ENCODE data around the gene ZBTB49.
"Not testable (repeated sequence)": the region's sequence is repeated elsewhere in the genome, so short reads cannot be mapped to it uniquely, and the experiment has no call there.

ZBTB49 gene, protein sequence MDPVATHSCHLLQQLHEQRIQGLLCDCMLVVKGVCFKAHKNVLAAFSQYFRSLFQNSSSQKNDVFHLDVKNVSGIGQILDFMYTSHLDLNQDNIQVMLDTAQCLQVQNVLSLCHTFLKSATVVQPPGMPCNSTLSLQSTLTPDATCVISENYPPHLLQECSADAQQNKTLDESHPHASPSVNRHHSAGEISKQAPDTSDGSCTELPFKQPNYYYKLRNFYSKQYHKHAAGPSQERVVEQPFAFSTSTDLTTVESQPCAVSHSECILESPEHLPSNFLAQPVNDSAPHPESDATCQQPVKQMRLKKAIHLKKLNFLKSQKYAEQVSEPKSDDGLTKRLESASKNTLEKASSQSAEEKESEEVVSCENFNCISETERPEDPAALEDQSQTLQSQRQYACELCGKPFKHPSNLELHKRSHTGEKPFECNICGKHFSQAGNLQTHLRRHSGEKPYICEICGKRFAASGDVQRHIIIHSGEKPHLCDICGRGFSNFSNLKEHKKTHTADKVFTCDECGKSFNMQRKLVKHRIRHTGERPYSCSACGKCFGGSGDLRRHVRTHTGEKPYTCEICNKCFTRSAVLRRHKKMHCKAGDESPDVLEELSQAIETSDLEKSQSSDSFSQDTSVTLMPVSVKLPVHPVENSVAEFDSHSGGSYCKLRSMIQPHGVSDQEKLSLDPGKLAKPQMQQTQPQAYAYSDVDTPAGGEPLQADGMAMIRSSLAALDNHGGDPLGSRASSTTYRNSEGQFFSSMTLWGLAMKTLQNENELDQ

DNA sequence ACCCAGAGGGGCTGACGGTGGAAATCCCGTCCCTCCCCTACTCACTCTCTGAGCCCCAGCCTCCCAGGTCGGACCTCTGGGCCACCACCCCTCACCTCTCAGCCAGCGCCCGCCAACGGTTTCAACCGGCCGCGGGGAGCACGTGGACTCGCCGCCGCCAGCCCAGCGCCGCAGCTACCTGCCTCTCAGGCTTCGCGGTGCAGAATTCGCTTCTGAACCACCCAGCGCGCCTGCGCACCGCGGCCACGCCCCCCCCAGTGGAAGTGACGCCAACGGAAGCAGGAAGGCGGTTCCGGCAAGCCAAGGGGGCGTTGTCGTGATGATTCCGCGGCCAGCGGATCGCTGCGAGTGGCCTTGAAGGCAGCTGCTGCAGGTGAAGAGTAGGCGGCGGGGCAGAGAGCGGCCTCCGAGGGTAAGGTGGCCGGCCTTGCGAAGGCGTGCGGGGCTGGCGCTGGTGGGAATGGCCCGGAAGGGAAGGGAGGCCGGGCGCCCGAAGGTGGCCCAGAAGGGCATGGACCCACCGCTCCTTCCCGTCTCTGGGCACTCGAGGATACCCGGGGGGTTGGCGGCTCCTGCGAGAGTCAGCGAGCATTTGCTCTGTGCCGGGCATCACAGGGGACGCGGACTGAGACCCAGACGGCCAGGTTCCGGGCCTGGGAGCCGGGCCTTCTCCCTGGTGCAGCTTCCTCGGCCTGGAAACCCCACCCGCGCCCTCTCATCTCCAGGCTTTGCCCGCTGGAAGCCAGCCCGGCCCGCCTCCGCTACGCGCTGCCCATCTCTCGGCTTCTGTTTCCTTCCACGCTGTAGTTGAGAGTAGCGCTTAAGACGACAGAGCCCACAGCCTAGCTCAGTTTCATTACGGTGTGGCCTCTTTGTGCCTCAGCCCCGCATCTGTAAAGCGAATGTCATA is at the start of gene ZBTB49, which contains the start of gene LYAR:
Gene ZBTB49, plus strand, starts transcription at position 311 of the 910 bp plus-strand sequence. CDS start 9,695 bp downstream, outside the sequence.
Gene LYAR, minus strand, starts transcription at position 214 of the 910 bp plus-strand sequence. CDS start 6,412 bp downstream, outside the sequence.
- in situ Hi-C loops (cut with MboI; ENCODE audit: low sequenced_read_pairs): no loop called here

DNA sequence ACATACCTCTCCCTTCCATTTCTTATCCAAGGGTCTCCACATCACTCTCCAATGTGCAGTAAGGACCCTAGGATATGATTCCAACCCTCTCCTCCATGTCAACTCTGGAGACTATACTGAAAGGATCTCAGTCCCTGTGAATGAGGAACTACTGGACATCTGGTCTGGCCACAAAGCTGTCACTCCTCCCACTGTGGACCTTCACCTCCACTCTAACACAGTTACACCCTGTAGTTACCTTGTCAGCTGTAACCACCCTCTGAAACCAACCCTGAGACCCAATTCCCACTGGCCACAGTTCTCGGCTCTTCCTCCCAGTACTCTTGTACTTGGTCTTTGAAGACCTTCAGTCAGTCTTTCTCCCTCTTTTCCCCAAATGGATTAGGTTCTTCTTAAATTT is 44.9 kb upstream of the ZBTB49 start:
- in situ Hi-C loops (cut with MboI; ENCODE audit: low sequenced_read_pairs): no loop called here

DNA sequence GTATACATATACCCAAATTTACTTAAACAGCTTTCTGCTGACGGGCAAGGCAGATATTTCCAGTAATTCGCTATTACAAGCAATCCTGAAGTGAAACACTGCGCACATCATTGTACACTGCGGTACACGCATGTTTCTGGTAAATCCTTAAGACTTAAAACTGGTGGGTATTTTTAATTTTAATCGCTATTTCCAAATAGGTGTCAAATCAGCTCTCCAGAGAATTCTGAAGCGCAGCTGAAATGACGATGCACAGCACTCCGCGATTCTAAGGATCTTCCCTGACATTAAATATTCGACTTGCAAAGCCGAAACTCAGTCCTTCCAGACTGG is 42.4 kb upstream of the ZBTB49 start:
- in situ Hi-C loops (cut with MboI; ENCODE audit: low sequenced_read_pairs): no loop called here

DNA sequence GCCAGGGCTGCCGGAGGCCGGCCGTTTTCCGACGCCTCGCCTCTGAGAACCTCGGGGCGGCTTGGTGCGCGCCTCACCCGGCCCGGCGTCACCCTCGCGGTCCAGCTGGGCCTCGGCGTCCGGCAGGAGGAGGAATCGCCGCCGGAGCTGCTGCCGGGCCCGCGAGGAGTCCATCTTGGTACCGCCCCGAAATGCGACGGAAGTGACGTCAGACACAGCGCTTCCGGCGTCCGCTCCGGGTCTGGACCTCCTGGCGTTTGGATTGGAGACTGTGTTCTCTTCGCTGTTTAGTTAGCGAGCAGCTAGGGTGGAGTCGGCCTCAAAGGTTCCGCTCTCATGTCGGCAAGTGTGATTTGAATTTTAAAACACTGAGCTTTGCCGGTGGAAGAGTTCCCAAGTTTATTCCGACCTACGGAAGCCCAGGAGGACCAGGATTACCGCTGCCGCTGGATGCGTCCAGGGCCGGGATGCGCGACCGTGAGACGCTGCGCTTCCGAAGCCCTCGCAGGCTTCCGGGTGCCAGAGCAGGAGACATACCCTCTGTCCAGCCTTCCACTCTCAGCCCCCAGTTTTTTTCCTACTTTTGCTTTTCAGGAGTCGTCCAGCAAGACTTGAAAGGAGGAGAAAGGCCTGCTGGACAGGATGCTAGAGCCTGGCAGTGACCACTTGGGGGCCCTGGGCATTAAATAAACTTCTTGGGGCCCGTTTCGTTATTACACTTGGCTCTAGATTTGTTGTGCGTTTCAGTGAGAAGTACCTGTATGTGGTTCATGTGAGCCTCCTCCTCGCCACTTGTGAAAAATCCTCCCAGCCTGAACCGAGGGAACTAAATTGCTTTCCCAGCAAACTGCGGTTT is 41.8 kb upstream of the ZBTB49 start, which contains the start of gene TMEM128:
Gene TMEM128, minus strand, starts transcription at position 195 of the 856 bp plus-strand sequence. Its CDS starts 21 bp downstream, at position 174.
- in situ Hi-C loops (cut with MboI; ENCODE audit: low sequenced_read_pairs): no loop called here

DNA sequence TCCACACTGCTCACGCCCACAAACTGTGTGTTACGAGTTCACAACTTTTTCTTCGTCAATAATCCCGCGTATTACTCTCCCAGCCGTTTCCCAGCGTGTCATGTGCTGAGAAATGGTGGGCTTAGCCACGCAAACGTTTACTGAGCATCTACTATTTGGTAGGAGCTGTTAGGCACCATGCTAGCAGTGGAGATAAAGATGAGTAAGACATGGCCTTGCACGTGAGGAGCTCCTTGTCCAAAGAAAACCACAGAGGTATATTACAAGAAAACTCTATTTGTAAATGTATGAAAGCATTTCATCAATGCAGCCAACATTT is 41.2 kb upstream of the ZBTB49 start:
- in situ Hi-C loops (cut with MboI; ENCODE audit: low sequenced_read_pairs): no loop called here

DNA sequence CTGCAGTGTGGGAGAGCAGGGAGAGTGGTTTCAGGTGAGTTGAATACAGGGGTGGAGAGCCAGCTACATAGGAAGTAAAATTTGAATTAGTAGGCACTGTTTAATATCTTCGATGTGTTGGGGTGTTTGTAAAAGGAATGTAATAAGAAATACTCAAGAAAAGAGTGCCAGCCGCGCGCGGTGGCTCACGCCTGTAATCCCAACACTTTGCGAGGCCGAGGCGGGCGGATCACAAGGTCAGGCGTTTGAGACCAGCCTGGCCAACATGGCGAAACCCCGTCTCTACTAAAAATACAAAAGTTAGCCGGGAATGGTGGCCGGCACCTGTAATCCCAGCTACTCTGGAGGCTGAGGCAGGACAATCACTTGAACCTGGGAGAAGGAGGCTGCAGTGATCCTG is 40.7 kb upstream of the ZBTB49 start:
- in situ Hi-C loops (cut with MboI; ENCODE audit: low sequenced_read_pairs): not testable (repeated sequence)

DNA sequence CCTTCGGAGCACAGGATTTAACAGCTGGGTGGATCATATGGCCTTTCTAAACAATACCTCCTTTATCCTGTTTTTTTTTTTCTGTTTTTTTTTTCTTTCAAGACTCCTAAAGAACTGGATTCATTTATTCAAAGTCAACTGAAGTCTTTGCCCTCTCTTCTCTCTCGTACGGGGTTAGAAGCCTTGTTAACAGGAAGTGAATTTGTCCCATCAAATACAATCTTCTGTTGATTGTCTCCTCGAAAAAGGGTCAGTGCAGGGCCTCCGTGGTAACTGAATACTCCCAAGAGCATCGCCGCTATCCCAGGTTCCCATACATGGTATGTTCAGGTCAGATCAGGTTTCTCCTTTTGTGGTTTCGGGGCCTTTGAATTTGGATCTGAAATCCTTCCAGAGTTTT is 40.2 kb upstream of the ZBTB49 start:
- in situ Hi-C loops (cut with MboI; ENCODE audit: low sequenced_read_pairs): no loop called here

DNA sequence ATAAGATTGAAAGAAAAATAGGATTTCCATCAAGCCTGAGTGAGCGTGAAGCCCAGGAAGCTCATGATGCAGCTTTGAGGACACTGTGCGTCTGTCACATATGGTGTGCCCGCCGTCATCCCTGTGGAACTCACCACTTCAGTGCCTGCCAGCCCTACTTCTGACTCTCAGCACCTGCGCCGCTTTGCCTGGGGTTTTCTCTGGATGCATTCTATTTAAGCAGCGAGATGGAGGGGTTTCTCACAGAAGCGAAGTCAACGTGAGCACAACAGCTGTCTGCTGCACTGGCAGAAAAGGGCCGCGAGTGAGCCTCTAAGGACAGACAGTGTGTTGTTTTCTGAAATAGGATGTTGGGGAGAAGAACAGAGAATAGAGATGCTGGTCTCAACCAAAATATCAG is 35.9 kb upstream of the ZBTB49 start:
- in situ Hi-C loops (cut with MboI; ENCODE audit: low sequenced_read_pairs): no loop called here

DNA sequence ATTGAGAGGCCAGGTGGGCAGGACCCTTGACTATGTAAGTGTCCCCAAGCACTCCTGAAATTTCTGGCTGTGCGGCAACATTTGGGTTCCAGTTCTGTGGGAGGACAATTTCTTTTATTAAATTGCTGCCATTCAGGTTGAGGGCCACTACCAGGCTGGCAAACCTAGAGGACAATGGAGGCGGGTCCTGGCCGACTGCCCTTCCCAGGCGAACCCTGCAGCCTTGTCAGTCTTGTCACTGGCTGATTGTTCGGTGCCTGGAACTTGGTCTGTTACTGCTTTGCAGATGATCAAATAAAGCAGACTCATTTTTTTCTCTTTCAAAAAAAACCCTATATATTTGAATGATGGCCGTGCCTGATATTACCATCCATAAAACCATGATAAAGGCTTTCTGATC is 35.4 kb upstream of the ZBTB49 start:
- in situ Hi-C loops (cut with MboI; ENCODE audit: low sequenced_read_pairs): no loop called here

DNA sequence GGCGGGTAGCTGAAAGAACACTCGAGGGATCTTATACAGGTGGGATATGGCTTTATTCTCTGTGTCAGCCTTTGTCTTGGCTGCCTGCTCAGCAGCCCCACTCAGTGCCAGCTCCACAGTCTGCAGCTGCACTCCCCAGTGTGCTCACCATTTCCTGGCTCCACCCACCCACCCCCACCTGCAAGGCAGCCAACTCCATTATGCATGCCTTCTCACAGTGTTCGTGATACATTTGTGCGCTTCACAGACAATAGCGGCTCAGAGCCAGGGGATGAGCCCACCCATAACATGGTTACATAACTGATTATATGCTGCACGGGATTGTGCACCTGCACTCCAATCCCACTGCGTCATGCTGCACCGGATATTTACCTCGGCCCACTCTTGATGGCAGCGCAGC is 33.3 kb upstream of the ZBTB49 start:
- in situ Hi-C loops (cut with MboI; ENCODE audit: low sequenced_read_pairs): no loop called here

DNA sequence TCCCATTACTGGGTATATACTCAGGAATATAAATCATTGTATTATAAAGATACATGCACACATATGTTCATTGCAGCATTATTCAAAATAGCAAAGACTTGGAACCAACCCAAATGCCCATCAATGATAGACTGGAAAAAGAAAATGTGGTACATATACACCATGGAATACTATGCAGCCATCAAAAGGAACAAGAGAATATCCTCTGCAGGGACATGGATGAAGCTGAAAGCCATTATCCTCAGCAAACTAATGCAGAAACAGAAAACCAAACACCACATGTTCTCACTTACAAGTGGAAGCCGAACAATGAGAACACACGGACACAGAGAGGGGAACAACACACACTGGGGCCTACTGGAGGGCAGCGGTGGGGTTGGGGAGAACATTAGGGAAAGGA is 32.3 kb upstream of the ZBTB49 start:
- in situ Hi-C loops (cut with MboI; ENCODE audit: low sequenced_read_pairs): not testable (repeated sequence)

DNA sequence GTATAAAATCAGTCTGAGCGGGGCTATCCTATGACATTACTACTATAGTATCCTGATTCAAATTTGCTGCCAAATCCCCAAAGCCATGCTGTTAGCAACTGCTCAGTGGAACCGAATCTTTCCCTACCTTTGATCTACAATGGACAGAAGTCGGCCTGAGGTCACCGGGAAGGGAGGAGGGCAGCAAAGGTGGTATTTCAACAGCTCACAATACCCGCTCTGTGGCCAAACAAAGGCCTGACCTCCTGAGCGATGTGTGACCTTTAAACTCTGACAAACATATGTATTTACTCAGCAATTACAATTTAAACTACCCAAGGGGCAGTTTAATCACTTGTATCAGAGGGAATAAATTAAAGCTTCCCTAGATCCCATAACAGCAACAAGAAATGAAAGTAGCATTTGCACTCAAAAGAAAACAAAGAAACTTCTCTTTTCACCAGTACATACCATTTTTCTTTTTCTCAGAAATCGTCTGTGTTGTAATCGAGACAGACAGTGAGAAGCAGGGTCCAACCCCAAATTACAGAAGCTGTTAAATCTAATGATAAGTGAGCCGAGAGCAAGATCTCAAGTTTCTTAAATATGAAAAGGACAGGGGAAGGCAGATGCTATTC is 30.5 kb upstream of the ZBTB49 start:
- in situ Hi-C loops (cut with MboI; ENCODE audit: low sequenced_read_pairs): loop anchor here (10.0 kb wide), 1 partner anchor 75 kb away; no protein-coding TSS in a partner anchor

DNA sequence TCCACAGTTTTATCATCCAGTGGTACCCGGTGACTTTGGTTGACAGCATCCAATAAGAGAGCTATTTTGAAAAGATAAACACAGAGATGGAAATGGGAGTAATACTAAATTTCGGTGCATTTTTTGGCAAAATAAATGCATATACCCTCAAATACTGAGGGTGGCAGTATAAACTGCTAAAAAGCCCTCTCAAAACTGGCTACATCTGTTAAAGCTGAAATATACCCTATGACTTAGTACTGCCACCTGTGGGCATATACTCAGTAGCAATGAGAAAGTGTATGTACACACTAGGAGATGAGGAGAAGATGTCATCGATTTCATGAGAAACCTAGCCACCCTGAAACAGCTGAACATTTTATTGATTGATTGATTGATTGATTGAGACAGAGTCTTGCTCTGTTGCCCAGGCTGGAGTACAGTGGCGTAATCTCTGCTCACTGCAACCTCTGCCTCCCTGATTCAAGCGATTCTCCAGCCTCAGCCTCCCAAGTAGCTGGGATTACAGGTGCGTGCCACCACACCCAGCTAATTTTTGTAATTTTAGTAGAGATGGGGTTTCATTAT is 29.8 kb upstream of the ZBTB49 start:
- in situ Hi-C loops (cut with MboI; ENCODE audit: low sequenced_read_pairs): loop anchor here (10.0 kb wide), 1 partner anchor 75 kb away; no protein-coding TSS in a partner anchor

DNA sequence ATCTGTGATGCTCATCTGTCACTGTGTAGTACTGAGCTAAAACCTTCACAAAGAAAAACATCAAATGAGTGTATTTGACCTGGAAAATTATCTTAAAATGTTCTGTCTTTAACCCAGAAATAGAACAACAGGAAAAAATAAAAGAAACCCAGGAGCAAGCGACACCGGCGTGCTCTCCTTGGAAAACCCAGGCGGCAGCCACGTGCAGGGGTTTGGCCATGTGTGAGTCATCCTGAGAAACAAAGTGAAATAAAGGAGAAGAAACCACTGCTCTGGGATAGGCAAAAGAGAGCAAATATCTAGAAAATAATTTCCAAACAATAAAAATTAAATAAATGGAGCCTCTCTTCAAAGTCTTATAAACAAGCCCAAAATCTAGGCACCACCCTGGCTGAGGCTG is 22.1 kb upstream of the ZBTB49 start:
- in situ Hi-C loops (cut with MboI; ENCODE audit: low sequenced_read_pairs): loop anchor here (10.0 kb wide), 1 partner anchor 67 kb away; no protein-coding TSS in a partner anchor

DNA sequence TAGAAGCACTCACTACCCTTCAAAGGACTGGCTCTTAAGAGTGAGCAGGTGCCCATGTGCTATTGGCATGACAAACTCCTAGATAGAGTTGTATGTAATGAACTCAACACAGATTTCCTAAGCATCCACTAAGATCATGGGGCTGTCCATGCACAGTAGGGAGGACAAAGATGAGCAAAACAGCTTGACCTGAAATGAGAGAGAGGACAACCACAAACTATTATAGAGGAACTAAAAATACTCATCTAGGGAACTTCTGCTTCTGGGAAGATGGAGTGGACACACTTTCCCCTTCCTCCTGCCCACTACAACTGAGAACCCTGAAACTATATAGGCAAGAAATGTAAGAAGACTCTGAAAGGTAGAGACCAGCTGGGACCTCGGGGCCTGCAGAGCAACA is 21.3 kb upstream of the ZBTB49 start:
- in situ Hi-C loops (cut with MboI; ENCODE audit: low sequenced_read_pairs): loop anchor here (10.0 kb wide), 1 partner anchor 66 kb away; no protein-coding TSS in a partner anchor

DNA sequence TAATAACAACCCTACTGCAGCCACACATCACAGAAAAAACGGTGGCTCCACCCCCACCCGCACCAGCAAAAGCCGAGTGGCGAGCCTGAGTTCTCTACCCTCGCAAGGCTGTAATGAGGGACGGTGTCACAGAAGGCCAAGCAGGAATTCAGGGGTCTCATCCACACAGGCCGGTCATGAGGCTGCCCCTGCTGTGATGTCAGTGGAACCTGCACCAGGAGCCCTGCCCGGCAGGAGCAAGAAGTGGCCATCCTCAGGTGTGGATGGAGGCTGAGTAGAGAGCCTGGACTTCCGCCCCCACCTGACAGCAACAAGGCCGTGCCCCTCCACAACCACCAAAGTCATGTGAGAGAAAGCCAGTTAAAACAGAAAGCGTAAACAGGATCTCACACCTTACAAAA is 20.7 kb upstream of the ZBTB49 start:
- in situ Hi-C loops (cut with MboI; ENCODE audit: low sequenced_read_pairs): loop anchor here (10.0 kb wide), 1 partner anchor 65 kb away; no protein-coding TSS in a partner anchor

DNA sequence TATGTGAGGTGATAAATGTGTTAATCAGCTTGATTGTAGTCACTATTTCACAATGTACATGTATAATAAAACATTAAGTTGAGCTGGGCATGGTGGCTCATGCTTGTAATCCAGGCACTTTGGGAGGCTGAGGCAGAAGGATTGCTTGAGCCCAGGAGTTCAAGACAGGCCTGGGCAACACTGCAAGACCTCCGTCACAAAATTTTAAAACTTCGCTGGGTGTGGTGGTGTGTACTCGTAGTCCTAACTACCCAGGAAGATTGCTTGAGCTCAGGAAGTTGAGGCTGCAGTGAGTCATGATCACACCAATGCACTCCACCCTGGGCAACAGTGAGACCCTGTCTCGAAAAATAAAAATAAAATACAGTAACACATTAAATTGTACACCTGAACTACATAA is 20.2 kb upstream of the ZBTB49 start:
- in situ Hi-C loops (cut with MboI; ENCODE audit: low sequenced_read_pairs): loop anchor here (10.0 kb wide), 1 partner anchor 65 kb away; no protein-coding TSS in a partner anchor

DNA sequence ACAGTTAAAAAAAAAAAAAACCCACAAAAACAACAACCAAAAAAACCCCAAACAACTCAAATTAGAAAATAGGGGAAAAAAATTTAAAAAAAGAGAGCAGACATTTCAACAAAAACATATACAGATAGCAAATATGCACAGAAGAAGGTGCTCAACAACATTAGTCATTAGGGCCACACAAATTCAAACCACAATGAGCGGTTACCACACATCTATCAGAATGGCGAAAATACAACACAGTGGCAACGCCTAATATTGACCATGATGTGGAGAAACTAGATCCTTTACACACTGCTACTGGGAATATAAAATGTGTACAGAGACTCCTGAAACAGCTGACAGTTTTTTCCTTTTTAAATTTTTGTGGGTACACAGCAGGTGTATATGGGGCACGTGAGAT is 19.5 kb upstream of the ZBTB49 start:
- in situ Hi-C loops (cut with MboI; ENCODE audit: low sequenced_read_pairs): no loop called here

DNA sequence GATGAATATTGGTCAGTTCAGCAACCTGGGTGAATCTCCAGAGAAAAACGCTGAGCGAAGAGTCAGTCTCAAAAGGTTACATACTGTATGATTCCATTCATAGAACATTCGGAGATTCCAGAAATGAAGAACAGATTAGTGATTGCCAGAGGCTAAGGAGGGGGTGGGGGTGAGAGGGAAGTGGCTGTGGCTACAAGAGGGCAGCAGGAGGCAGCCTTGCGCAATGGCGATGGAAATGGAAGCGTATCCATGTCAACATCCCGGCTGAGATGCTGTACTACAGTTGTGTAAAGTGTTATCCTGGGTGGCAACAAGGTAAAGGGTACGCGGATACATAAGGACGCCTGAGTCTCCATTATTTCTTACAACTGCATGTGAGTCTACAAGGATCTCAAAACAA is 18.1 kb upstream of the ZBTB49 start:
- in situ Hi-C loops (cut with MboI; ENCODE audit: low sequenced_read_pairs): no loop called here

All from HL-60/S4 treated with retinoic acid at 250 ng/mL for 4 days and 3 days (cell line).